Fibroblast of lung (primary cell): ENCODE results near the gene XYLT1.

Source experiments
- CTCF ChIP-seq, 2 donors: IDR thresholded peaks in 1 of 2; conservative IDR thresholded peaks in 1 of 2; 1 replicate in 1 of 2; 2 replicates in 1 of 2; pipeline ENCODE4 v1.5.1; 2011 to 2012; ENCODE audit warnings: low read length in 2 of 2, control low read depth in 1 of 2, inconsistent platforms in 1 of 2, low read depth in 1 of 2, mild to moderate bottlenecking in 1 of 2
- EZH2 ChIP-seq: IDR thresholded peaks from 2 replicates; pipeline ENCODE4 v1.5.1; 2012; ENCODE audit warnings: low read length, control low read depth, mild to moderate bottlenecking; ENCODE audit errors: missing control alignments

- TF ChIP-seq CTCF (conservative IDR thresholded peaks at IDR 0.05 in 1 of 2, IDR thresholded peaks at IDR 0.05 in 1 of 2; ENCODE audit: low read depth in 1 of 2, low read length in 2 of 2) (no peak), EZH2 (no peak)
Measured at GRCh38 chr16:17372386-17372785, 98.4 kb downstream of the XYLT1 start.
